ENCODE data around the gene MRPL46.
"Not testable (repeated sequence)": the region's sequence is repeated elsewhere in the genome, so short reads cannot be mapped to it uniquely, and the experiment has no call there.

Gene MRPL46

GRCh38 chr15:88438181-88438580 is 29.0 kb downstream of the MRPL46 start:
- no peak for DNase-seq

GRCh38 chr15:88434106-88434505 is 33.1 kb downstream of the MRPL46 start:
- DNase-seq, result not testable (repeated sequence)

GRCh38 chr15:88433046-88433685 is 34.0 kb downstream of the MRPL46 start:
- DNase-seq, result no peak

- DNase-seq, result no peak
Measured at GRCh38 chr15:88431441-88431840, 35.7 kb downstream of the MRPL46 start.

- no peak for DNase-seq
Measured at GRCh38 chr15:88430051-88430450, 37.1 kb downstream of the MRPL46 start.

- DNase-seq, result no peak
Measured at GRCh38 chr15:88428805-88429605, 38.2 kb downstream of the MRPL46 start.

GRCh38 chr15:88428053-88428452 is 39.1 kb downstream of the MRPL46 start:
- DNase-seq, result no peak

GRCh38 chr15:88426304-88426703 is 40.9 kb downstream of the MRPL46 start:
- DNase-seq, result no peak

- DNase-seq, result no peak
Measured at GRCh38 chr15:88423331-88423730, 43.9 kb downstream of the MRPL46 start.

- no peak for DNase-seq
Measured at GRCh38 chr15:88419830-88420229, 47.4 kb downstream of the MRPL46 start.

Data from MV-4-11 (cell line).